Transverse colon (tissue), 4 donors: ENCODE measurements around the gene STEAP1B. TPM values are rescaled to one million over a fixed set of nuclear protein-coding genes. Genes with fewer than 3 reads are reported as not detected.

Source experiments
- DNase-seq: peaks from one replicate; pipeline ENCODE4 v3.0.0-alpha.2; 2019
- H3K27ac ChIP-seq, 4 donors: fragments of 200-600 bp; sonication (generic); 2 replicates each; pipeline ENCODE4 v1.5.1; 2016 to 2018; ENCODE audit warnings: inconsistent platforms in 4 of 4
- H3K27me3 ChIP-seq: fragments of 200-600 bp; sonication (generic); 2 replicates; pipeline ENCODE4 v1.5.1; 2017; ENCODE audit warnings: inconsistent platforms
- H3K36me3 ChIP-seq, 4 donors: fragments of 200-600 bp; sonication (generic); 2 replicates each; pipeline ENCODE4 v1.5.1; 2017 to 2019; ENCODE audit warnings: inconsistent platforms in 4 of 4
- H3K4me1 ChIP-seq, 4 donors: fragments of 200-600 bp; sonication (generic); 2 replicates each; pipeline ENCODE4 v1.5.1; 2017 to 2020; ENCODE audit warnings: inconsistent platforms in 4 of 4
- H3K4me3 ChIP-seq, 4 donors: fragments of 200-600 bp; sonication (generic); 1 replicate in 1 of 4; 2 replicates in 3 of 4; pipeline versions ENCODE4 v1.5.1 to v1.6.1; 2017 to 2019; ENCODE audit warnings: inconsistent platforms in 4 of 4
- H3K9me3 ChIP-seq, 2 donors: fragments of 200-600 bp; sonication (generic); 2 replicates each; pipeline ENCODE4 v1.5.1; 2017 to 2019; ENCODE audit warnings: inconsistent platforms in 2 of 2
- EP300 ChIP-seq: sonication (generic); formaldehyde crosslinking; IDR thresholded peaks from one replicate; pipeline ENCODE4 v1.6.1; 2017; ENCODE audit warnings: antibody characterized with exemption, low read depth
- POLR2A ChIP-seq: fragments of 450-650 bp; IDR thresholded peaks from one replicate; pipeline ENCODE4 v1.6.1; 2016; ENCODE audit warnings: antibody characterized with exemption, mild to moderate bottlenecking, moderate library complexity
- POLR2AphosphoS5 ChIP-seq, 3 donors: sonication (generic); formaldehyde crosslinking; IDR thresholded peaks; one replicate each; pipeline ENCODE4 v1.6.1; 2016; ENCODE audit warnings: antibody characterized with exemption in 3 of 3
- WGBS, 2 donors: methylation state at CpG; one replicate each; pipeline ENCODE4 v1.1.5; 2018; ENCODE audit warnings: low coverage in 1 of 2; 5-methylcytosine and 5-hydroxymethylcytosine counted together
- in situ Hi-C, 4 donors: fragments of 200-750 bp; cut with MboI; loops; one replicate each; pipeline versions ENCODE4 v1.15.0 to v1.15.1; 2017; ENCODE audit warnings: low sequenced_read_pairs in 3 of 4, low pct_ligation_motif_present in 1 of 4, low pct_unique_long_range_greater_than_20kb in 1 of 4
- intact Hi-C: fragments of 100-400 bp; cut with DNase I; formaldehyde crosslinking; loops from one replicate; pipeline ENCODE4 v1.15.1; 2023; ENCODE audit warnings: low total_unique reads
- total RNA-seq, 4 donors: library from RNA; depleted of rRNA; stranded (reverse); fragments of >200 nt; gene quantifications; one replicate each; pipeline ENCODE4 v1.1.0, GENCODE V29; 2016
- TF ChIP-seq, protein P1 (sequence below), 5 experiments: fragments of 200-600 bp in 3 of 5; fragments of 450-650 bp in 2 of 5; sonication (generic) in 3 of 5; IDR thresholded peaks; 1 replicate in 2 of 5; 2 replicates in 3 of 5; pipeline ENCODE4 v1.5.1; 2016 to 2017; ENCODE audit warnings: antibody characterized with exemption in 5 of 5, inconsistent platforms in 3 of 5, mild to moderate bottlenecking in 2 of 5, moderate library complexity in 1 of 5

STEAP1B gene
- total RNA-seq, 4 donors from 2014 or later: 0.64 to 3.7 TPM; not detected in 2

DNA sequence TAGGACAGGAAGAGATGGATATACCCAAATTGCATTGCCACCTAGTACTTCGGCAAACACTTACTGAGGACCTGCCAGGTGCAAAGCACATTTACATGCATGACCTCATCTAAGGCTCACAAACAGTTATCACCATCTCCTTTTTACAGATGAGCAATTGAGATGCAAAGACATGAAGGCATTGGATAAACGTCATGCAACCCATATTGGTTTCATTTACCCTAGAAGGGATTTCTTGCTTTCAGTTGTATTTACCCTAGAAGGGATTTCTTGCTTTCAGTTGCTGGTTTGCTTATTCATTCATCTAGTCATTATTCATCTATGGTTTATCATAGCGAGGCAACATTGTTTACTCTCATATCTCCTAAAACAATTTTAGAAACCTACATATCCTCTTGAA lies 52.2 kb downstream of the STEAP1B start:
- DNase-seq: no peak
- H3K36me3 ChIP-seq: no peaks in the 10 kb centered on the region
- H3K27ac ChIP-seq: no peak overlapping the region
- WGBS, 2 donors: 59 to 70% methylated on average over 3 of the region's 3 CpGs
- no peak for TF ChIP-seq POLR2AphosphoS5 (IDR thresholded peaks at IDR 0.05)
- intact Hi-C loops: no loop called here
- in situ Hi-C loops: no loop called here
- H3K4me3 ChIP-seq: no peak overlapping the region
- H3K27me3 ChIP-seq: peaks cover 8% of the 10 kb centered on the region
- peaks cover 17 to 39% (median 30%) of the 10 kb centered on the region in 4 donors for H3K4me1 ChIP-seq
- no peaks in the 10 kb centered on the region for H3K9me3 ChIP-seq

DNA sequence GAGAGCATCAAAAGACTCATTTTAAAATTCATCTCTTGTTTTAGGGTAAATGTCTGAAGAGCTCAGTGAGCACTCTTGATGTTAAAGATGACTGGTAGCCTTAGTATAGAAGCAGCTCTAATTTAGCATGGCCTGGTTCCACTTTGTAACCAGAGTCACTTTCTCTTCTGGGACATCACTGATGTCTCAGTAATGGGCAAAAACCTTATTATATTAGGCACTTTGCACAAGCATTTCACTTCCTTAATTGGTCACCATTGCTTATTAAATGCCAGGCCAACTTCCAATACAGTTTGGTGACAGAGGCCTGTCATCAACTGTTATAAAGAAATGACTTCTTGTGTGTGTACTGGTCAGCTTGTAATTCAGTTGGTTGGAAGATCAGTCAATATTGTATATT lies 53.0 kb downstream of the STEAP1B start:
- no peak overlapping the region for H3K4me3 ChIP-seq
- intact Hi-C loops: no loop called here
- no peak for DNase-seq
- TF ChIP-seq POLR2A (no peak), POLR2AphosphoS5 (IDR thresholded peaks at IDR 0.05) (no peak), EP300 (no peak)
- TF ChIP-seq, protein P1, sequence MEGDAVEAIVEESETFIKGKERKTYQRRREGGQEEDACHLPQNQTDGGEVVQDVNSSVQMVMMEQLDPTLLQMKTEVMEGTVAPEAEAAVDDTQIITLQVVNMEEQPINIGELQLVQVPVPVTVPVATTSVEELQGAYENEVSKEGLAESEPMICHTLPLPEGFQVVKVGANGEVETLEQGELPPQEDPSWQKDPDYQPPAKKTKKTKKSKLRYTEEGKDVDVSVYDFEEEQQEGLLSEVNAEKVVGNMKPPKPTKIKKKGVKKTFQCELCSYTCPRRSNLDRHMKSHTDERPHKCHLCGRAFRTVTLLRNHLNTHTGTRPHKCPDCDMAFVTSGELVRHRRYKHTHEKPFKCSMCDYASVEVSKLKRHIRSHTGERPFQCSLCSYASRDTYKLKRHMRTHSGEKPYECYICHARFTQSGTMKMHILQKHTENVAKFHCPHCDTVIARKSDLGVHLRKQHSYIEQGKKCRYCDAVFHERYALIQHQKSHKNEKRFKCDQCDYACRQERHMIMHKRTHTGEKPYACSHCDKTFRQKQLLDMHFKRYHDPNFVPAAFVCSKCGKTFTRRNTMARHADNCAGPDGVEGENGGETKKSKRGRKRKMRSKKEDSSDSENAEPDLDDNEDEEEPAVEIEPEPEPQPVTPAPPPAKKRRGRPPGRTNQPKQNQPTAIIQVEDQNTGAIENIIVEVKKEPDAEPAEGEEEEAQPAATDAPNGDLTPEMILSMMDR (IDR thresholded peaks at IDR 0.05): no peak
- in situ Hi-C loops: no loop called here
- no peaks in the 10 kb centered on the region for H3K9me3 ChIP-seq
- H3K27ac ChIP-seq: no peak overlapping the region
- H3K27me3 ChIP-seq: peaks cover 2% of the 10 kb centered on the region
- peaks cover 17 to 38% (median 36%) of the 10 kb centered on the region in 4 donors for H3K4me1 ChIP-seq
- no peaks in the 10 kb centered on the region for H3K36me3 ChIP-seq

DNA sequence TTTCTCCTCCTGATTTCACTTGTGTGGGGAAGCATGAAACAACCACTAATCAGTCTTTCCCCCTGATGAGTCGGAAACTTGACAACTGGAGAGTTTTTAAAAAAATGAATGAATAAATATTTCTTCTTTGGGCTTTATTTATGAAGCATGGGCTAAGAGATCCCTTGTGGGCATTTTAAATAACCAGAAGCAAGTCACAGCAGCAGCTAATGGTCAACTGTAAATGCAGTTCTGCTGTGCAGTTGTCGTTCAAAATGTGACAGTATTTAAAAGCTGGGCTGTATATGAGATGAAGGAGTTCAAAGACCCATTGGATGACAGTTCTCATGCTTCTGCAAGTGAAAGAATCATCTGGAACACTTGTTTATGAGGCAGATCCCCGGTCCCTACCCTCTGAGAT lies 54.1 kb downstream of the STEAP1B start:
- H3K27ac ChIP-seq: peak overlapping the region; percentile 68 to 76 (median 72)
- DNase-seq: no peak
- intact Hi-C loops: no loop called here
- TF ChIP-seq, protein P1 (IDR thresholded peaks at IDR 0.05): no peak
- TF ChIP-seq POLR2A (no peak), POLR2AphosphoS5 (IDR thresholded peaks at IDR 0.05) (no peak), EP300 (no peak)
- in situ Hi-C loops: no loop called here
- no peaks in the 10 kb centered on the region for H3K9me3 ChIP-seq
- peaks cover 17 to 38% (median 36%) of the 10 kb centered on the region in 4 donors for H3K4me1 ChIP-seq
- H3K36me3 ChIP-seq: no peaks in the 10 kb centered on the region
- H3K4me3 ChIP-seq: no peak overlapping the region
- 67 to 70% methylated on average over 2 to 3 of the region's 3 CpGs for WGBS, 2 donors
- no peaks in the 10 kb centered on the region for H3K27me3 ChIP-seq

DNA sequence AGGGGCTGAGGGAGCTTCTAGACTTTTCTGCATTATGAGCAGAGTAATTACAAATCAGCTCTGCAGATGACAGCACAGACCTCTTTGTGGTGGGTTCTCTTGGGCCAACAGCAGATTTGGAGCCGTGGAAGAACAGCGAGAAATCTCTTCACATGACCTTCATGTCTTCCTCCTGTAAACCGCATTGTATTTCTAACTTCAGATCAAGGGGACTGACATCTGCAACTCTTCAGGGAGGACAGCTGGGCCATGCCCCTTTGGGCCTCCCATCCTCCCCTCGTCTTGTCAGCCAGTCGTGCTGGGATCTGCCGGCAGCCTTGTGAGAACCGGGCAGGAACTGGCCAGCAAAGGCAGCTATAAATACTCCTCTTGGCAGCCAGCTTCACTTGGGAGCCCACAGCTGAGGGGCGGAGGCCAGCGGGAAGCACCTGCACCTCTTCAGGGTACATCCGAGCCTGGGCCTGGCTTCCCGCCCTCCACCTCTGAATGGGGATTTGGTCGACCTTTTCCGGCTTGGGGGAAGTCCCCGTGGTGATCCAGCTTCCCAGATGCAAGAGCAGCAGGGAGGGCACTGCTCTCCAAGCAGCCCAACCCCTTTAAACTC lies 54.7 kb downstream of the STEAP1B start:
- no peaks in the 10 kb centered on the region for H3K27me3 ChIP-seq
- H3K36me3 ChIP-seq: no peaks in the 10 kb centered on the region
- no peaks in the 10 kb centered on the region for H3K9me3 ChIP-seq
- in situ Hi-C loops: no loop called here
- intact Hi-C loops: no loop called here
- WGBS, 2 donors: 25% methylated on average over 14 of the region's 14 CpGs; no CpG with 5 or more reads in 1 of the 2 donors
- peak; percentile 83 for DNase-seq
- no peak for TF ChIP-seq EP300
- TF ChIP-seq POLR2AphosphoS5 (IDR thresholded peaks at IDR 0.05): peak in 2 of 3 donors; percentile 32 to 43
- TF ChIP-seq, protein P1 (IDR thresholded peaks at IDR 0.05): no peak
- no peak for TF ChIP-seq POLR2A
- H3K4me1 ChIP-seq: peaks cover 17 to 38% (median 36%) of the 10 kb centered on the region in 4 donors
- no peak overlapping the region for H3K4me3 ChIP-seq
- H3K27ac ChIP-seq: peak overlapping the region; percentile 68 to 76 (median 72)
